K562 (cell line): ENCODE results near the gene HDAC7. TPM values are rescaled to one million over a fixed set of nuclear protein-coding genes. Genes with fewer than 3 reads are reported as not detected.
A peak's percentile ranks its signal among the peaks of the same experiment; 100 is the strongest.

Experiments
- ETV5 ChIP-seq: sonication (generic); formaldehyde crosslinking; IDR thresholded peaks from 2 replicates; pipeline ENCODE4 v1.4.0; 2020; ENCODE audit warnings: low read depth, mild to moderate bottlenecking, missing genetic modification reagents
- HDAC1 ChIP-seq, 2 experiments: fragments of 450-650 bp; IDR thresholded peaks; 2 replicates each; pipeline ENCODE4 v1.6.1; 2016 to 2017; ENCODE audit warnings: inconsistent platforms in 1 of 2, mild to moderate bottlenecking in 1 of 2, moderate library complexity in 1 of 2
- KDM1A ChIP-seq, 2 experiments: fragments of 450-650 bp; IDR thresholded peaks; 2 replicates each; pipeline ENCODE4 v1.6.1; 2016; ENCODE audit warnings: mild to moderate bottlenecking in 2 of 2
- MEIS2 ChIP-seq: fragments of 450-650 bp; IDR thresholded peaks from 2 replicates; pipeline ENCODE4 v1.6.1; 2014; ENCODE audit warnings: mild to moderate bottlenecking; ENCODE audit not compliant: partially characterized antibody
- POLR3A ChIP-seq: IDR thresholded peaks from 2 replicates; pipeline ENCODE4 v1.6.1; 2011; ENCODE audit warnings: borderline replicate concordance, mild to moderate bottlenecking, moderate library complexity; ENCODE audit not compliant: insufficient read length, insufficient read depth; ENCODE audit errors: extremely low read depth
- PTTG1 ChIP-seq: fragments of 450-650 bp; IDR thresholded peaks from 2 replicates; pipeline ENCODE4 v1.6.1; 2016; ENCODE audit warnings: low read depth, mild to moderate bottlenecking, missing genetic modification characterization, missing compliant biosample characterization
- RBM25 ChIP-seq: fragments of 200-400 bp; formaldehyde crosslinking; IDR thresholded peaks from 2 replicates; pipeline ENCODE4 v1.6.1; 2018; ENCODE audit warnings: low read length, low read depth, moderate library complexity; ENCODE audit not compliant: severe bottlenecking
- SIN3A ChIP-seq, 2 experiments: fragments of 150-350 bp in 1 of 2; IDR thresholded peaks; 2 replicates each; pipeline ENCODE4 v1.6.1; 2011 to 2016; ENCODE audit warnings: borderline replicate concordance in 2 of 2, low read depth in 2 of 2, low read length in 2 of 2, mild to moderate bottlenecking in 2 of 2, moderate library complexity in 2 of 2; ENCODE audit not compliant: control insufficient read depth in 1 of 2
- SMARCB1 ChIP-seq: IDR thresholded peaks from 2 replicates; pipeline ENCODE4 v1.6.1; 2011; ENCODE audit warnings: improper control_type of control experiment, low read depth; ENCODE audit not compliant: insufficient read length
- TCF3 ChIP-seq: sonication (generic); formaldehyde crosslinking; IDR thresholded peaks from 2 replicates; pipeline ENCODE4 v1.4.0; 2020; ENCODE audit warnings: mild to moderate bottlenecking, missing genetic modification reagents
- ZBTB1 ChIP-seq: sonication (generic); formaldehyde crosslinking; IDR thresholded peaks from 2 replicates; pipeline ENCODE4 v1.8.1; 2023; ENCODE audit warnings: missing genetic modification reagents, low read depth, mild to moderate bottlenecking, borderline replicate concordance
- ZFPM2 ChIP-seq: fragments of 250-450 bp; sonication (Bioruptor Pico); IDR thresholded peaks from 2 replicates; pipeline ENCODE4 v1.5.1; 2022; ENCODE audit warnings: mild to moderate bottlenecking
- ZNF316 ChIP-seq: fragments of 450-650 bp; IDR thresholded peaks from 2 replicates; pipeline ENCODE4 v1.6.1; 2016
- ZNF551 ChIP-seq: fragments of 250-450 bp; sonication (Bioruptor Pico); IDR thresholded peaks from 2 replicates; pipeline ENCODE4 v1.5.0; 2021; ENCODE audit warnings: mild to moderate bottlenecking, moderate library complexity
- ZNF766 ChIP-seq: fragments of 200-800 bp; sonication (Bioruptor generic); conservative IDR thresholded peaks from 2 replicates; pipeline ENCODE4 v1.6.1; 2016; ENCODE audit warnings: missing genetic modification characterization, missing compliant biosample characterization
- polyA plus RNA-seq, 8 experiments: library from polyadenylated mRNA; depleted of rRNA in 4 of 8; stranded (reverse) in 5 of 8; unstranded in 3 of 8; fragments of >200 nt; fragmentation: Nextera tagmentation in 2 of 8; fragmentation: Illumina TruSeq in 1 of 8; extraction: Ambion mirVana in 2 of 8; extraction: Trizol in 1 of 8; gene quantifications; 2 replicates each; pipeline versions ENCODE4 v1.2.1 to v1.2.3, GENCODE V29; 2011 to 2014; ENCODE audit warnings: inconsistent platforms in 1 of 8, missing spikeins in 1 of 8
- total RNA-seq, 7 experiments: library from RNA; depleted of rRNA in 6 of 7; stranded (reverse); fragments of >200 nt in 6 of 7; fragmentation: Illumina TruSeq in 2 of 7; extraction: Trizol in 2 of 7; gene quantifications; 2 replicates each; pipeline versions ENCODE4 v1.2.1 to v1.2.3, GENCODE V29; 2011 to 2021; ENCODE audit warnings: low replicate concordance in 1 of 7
- TF ChIP-seq, protein P1 (sequence below): fragments of 250-450 bp; sonication (Bioruptor Pico); IDR thresholded peaks from 2 replicates; pipeline ENCODE4 v1.8.0; 2021; ENCODE audit warnings: moderate library complexity, mild to moderate bottlenecking, inconsistent platforms
- TF ChIP-seq, protein P2 (sequence below): sonication (generic); formaldehyde crosslinking; IDR thresholded peaks from 2 replicates; pipeline ENCODE4 v1.8.0; 2022; ENCODE audit warnings: mild to moderate bottlenecking, missing genetic modification reagents, borderline replicate concordance

HDAC7 gene
- total and polyA plus RNA-seq, 9 of the 15 experiments (the other 6 are each of a cell fraction or from before 2014, with no cell fraction given): 2.5 to 129 (median 31.1) TPM

- TF ChIP-seq, protein P1, sequence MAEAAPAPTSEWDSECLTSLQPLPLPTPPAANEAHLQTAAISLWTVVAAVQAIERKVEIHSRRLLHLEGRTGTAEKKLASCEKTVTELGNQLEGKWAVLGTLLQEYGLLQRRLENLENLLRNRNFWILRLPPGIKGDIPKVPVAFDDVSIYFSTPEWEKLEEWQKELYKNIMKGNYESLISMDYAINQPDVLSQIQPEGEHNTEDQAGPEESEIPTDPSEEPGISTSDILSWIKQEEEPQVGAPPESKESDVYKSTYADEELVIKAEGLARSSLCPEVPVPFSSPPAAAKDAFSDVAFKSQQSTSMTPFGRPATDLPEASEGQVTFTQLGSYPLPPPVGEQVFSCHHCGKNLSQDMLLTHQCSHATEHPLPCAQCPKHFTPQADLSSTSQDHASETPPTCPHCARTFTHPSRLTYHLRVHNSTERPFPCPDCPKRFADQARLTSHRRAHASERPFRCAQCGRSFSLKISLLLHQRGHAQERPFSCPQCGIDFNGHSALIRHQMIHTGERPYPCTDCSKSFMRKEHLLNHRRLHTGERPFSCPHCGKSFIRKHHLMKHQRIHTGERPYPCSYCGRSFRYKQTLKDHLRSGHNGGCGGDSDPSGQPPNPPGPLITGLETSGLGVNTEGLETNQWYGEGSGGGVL (CRISPR knock-in tag): no peak
- no peak for TF ChIP-seq MEIS2
- no peak for TF ChIP-seq PTTG1 (tag)
- TF ChIP-seq ZNF766 (CRISPR knock-in tag): no peak
- no peak for TF ChIP-seq ZNF551 (CRISPR knock-in tag)
- TF ChIP-seq SIN3A (IDR thresholded peaks at IDR 0.05; ENCODE audit: borderline replicate concordance in 2 of 2, control insufficient read depth in 1 of 2, low read depth in 2 of 2, low read length in 2 of 2): no peak
- TF ChIP-seq ZBTB1: peak; percentile 99
- no peak for TF ChIP-seq SMARCB1
- peak in 1 of 2 experiments; percentile 84; a peak in 2 of 4 replicates for TF ChIP-seq HDAC1 (IDR thresholded peaks at IDR 0.05)
- TF ChIP-seq, protein P2, sequence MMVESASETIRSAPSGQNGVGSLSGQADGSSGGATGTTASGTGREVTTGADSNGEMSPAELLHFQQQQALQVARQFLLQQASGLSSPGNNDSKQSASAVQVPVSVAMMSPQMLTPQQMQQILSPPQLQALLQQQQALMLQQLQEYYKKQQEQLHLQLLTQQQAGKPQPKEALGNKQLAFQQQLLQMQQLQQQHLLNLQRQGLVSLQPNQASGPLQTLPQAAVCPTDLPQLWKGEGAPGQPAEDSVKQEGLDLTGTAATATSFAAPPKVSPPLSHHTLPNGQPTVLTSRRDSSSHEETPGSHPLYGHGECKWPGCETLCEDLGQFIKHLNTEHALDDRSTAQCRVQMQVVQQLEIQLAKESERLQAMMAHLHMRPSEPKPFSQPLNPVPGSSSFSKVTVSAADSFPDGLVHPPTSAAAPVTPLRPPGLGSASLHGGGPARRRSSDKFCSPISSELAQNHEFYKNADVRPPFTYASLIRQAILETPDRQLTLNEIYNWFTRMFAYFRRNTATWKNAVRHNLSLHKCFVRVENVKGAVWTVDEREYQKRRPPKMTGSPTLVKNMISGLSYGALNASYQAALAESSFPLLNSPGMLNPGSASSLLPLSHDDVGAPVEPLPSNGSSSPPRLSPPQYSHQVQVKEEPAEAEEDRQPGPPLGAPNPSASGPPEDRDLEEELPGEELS (CRISPR knock-in tag): no peak
- peak; percentile 53; the same call in 1 of the 2 replicates for TF ChIP-seq ETV5
- no peak for TF ChIP-seq ZFPM2 (CRISPR knock-in tag)
- no peak for TF ChIP-seq KDM1A (IDR thresholded peaks at IDR 0.05)
- TF ChIP-seq ZNF316: no peak
- no peak for TF ChIP-seq TCF3 (CRISPR knock-in tag)
- TF ChIP-seq POLR3A: no peak
- no peak for TF ChIP-seq RBM25
These were observed 46.4 kb downstream of the HDAC7 start, which contains the start of gene SLC48A1 (continued) for GRCh38 chr12:47773062-47773857.
